LNCaP clone FGC (cell line): ENCODE results near the gene ACAT2.
"Not testable (repeated sequence)": the region's sequence is repeated elsewhere in the genome, so short reads cannot be mapped to it uniquely, and the experiment has no call there.

Source experiments
- DNase-seq: peaks from one replicate; pipeline ENCODE4 v3.0.0-alpha.2; 2011; ENCODE audit warnings: low read depth
- H3K4me3 ChIP-seq: 2 replicates; pipeline ENCODE4 v1.5.1; 2011; ENCODE audit warnings: mild to moderate bottlenecking, low read depth, low read length, control low read depth
- CTCF ChIP-seq: IDR thresholded peaks from 2 replicates; pipeline ENCODE4 v1.5.1; 2012; ENCODE audit warnings: mild to moderate bottlenecking; ENCODE audit not compliant: control insufficient read depth, insufficient read depth; ENCODE audit errors: extremely low read depth

ACAT2 gene

GRCh38 chr6:159736908-159737307 lies 24.9 kb upstream of the ACAT2 start:
- H3K4me3 ChIP-seq = no peak overlapping the region
- no peak for DNase-seq
- TF ChIP-seq CTCF = no peak

GRCh38 chr6:159739341-159739740 lies 22.5 kb upstream of the ACAT2 start:
- H3K4me3 ChIP-seq = no peak overlapping the region
- no peak for TF ChIP-seq CTCF
- DNase-seq = no peak

- no peak for DNase-seq
- no peak for TF ChIP-seq CTCF
- H3K4me3 ChIP-seq = no peak overlapping the region
Observed at GRCh38 chr6:159742165-159742564, 19.7 kb upstream of the ACAT2 start.

- DNase-seq = no peak
- no peak for TF ChIP-seq CTCF
- H3K4me3 ChIP-seq = no peak overlapping the region
Observed at GRCh38 chr6:159745081-159745480, 16.8 kb upstream of the ACAT2 start.

- no peak overlapping the region for H3K4me3 ChIP-seq
- no peak for DNase-seq
- TF ChIP-seq CTCF = no peak
Observed at GRCh38 chr6:159746759-159747158, 15.1 kb upstream of the ACAT2 start.

GRCh38 chr6:159748127-159748526 lies 13.7 kb upstream of the ACAT2 start:
- H3K4me3 ChIP-seq, DNase-seq: not testable (repeated sequence)

GRCh38 chr6:159751448-159751847 lies 10.4 kb upstream of the ACAT2 start:
- H3K4me3 ChIP-seq = no peak overlapping the region
- no peak for TF ChIP-seq CTCF
- no peak for DNase-seq
